Prostate gland (tissue), 2 donors: ENCODE data around the gene CDKN2AIPNL. TPM values are rescaled to one million over a fixed set of nuclear protein-coding genes. Genes with fewer than 3 reads are reported as not detected.

ENCODE experiments used
- DNase-seq: peaks from one replicate; pipeline ENCODE4 v3.0.0-alpha.2; 2019; ENCODE audit warnings: low spot score
- H3K27ac ChIP-seq, 2 donors: fragments of 200-600 bp; sonication (generic); 2 replicates each; pipeline ENCODE4 v1.5.1; 2017 to 2019
- H3K27me3 ChIP-seq: fragments of 200-600 bp; sonication (generic); replicated peaks from 2 replicates; pipeline ENCODE4 v1.5.1; 2019; ENCODE audit not compliant: insufficient read depth
- H3K36me3 ChIP-seq, 2 donors: fragments of 200-600 bp; sonication (generic); 1 replicate in 1 of 2; 2 replicates in 1 of 2; pipeline versions ENCODE4 v1.5.1 to v1.8.1; 2017 to 2019
- H3K4me1 ChIP-seq: fragments of 200-600 bp; sonication (generic); replicated peaks from 2 replicates; pipeline ENCODE4 v1.5.1; 2019
- H3K4me3 ChIP-seq, 2 donors: fragments of 200-600 bp; sonication (generic); 2 replicates each; pipeline ENCODE4 v1.5.1; 2017 to 2019
- H3K9me3 ChIP-seq: fragments of 200-600 bp; sonication (generic); 2 replicates; pipeline ENCODE4 v1.5.1; 2017
- POLR2A ChIP-seq: fragments of 450-650 bp; IDR thresholded peaks from one replicate; pipeline ENCODE4 v1.6.1; 2016; ENCODE audit warnings: antibody characterized with exemption, mild to moderate bottlenecking
- POLR2AphosphoS5 ChIP-seq: sonication (generic); formaldehyde crosslinking; IDR thresholded peaks from one replicate; pipeline ENCODE4 v1.6.1; 2017; ENCODE audit warnings: antibody characterized with exemption
- WGBS: methylation state at CpG from one replicate; pipeline ENCODE4 v1.1.5; 2018; 5-methylcytosine and 5-hydroxymethylcytosine counted together
- intact Hi-C: fragments of 100-400 bp; cut with DNase I; formaldehyde crosslinking; loops from one replicate; pipeline ENCODE4 v1.14.2; 2022
- total RNA-seq, 2 donors: library from RNA; depleted of rRNA; stranded (reverse); fragments of >200 nt; gene quantifications; one replicate each; pipeline ENCODE4 v1.1.0, GENCODE V29; 2016
- TF ChIP-seq, protein P1 (sequence below), 4 experiments: fragments of 200-600 bp in 2 of 4; fragments of 450-650 bp in 2 of 4; sonication (generic) in 2 of 4; IDR thresholded peaks; 1 replicate in 3 of 4; 2 replicates in 1 of 4; pipeline ENCODE4 v1.5.1; 2016 to 2019; ENCODE audit warnings: antibody characterized with exemption in 4 of 4, mild to moderate bottlenecking in 2 of 4, moderate library complexity in 2 of 4

The CDKN2AIPNL gene
- total RNA-seq, 2 donors from 2014 or later, result 16.8 to 41.3 TPM

DNA sequence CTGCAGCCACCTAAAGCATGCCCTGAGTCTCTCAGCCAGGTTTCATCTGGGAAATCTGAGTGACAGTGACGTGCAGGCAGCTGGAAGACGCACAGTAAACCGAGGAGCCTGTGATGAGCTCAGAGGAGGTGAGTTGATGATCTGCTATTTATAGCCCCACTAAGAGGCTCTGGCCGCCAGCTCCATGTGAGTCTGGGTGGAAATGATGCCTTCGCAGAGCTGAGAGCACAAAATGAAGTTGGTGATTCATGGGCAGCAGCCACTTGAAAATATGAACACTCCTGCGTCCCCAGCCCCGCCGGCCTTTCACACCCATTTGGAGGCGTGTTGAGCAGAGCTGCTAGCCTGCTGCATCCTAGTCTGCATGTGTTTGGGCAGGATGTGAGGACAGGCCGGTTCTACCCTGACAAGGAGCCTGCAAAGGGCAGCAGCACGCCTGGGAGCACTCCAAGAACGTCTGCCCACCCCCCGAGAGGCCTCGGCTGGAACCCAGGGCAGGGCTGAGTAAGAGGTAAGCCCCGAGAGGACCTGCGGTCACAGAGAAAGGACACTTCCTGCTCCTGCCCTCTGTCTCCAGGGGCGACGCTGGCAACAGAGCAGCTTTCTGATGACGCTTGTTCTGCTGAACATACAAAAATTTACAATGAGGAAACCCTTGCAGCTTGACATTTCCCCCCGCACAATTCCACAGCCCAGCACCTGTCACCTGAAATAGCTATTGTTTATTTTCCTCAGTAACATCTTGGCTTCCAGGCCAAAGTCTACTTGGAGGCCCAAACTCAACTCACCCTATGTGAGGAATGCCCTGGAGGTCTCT is 25.1 kb upstream of the CDKN2AIPNL start:
- peaks cover 15% of the 10 kb centered on the region for H3K4me1 ChIP-seq
- H3K4me3 ChIP-seq, result no peak overlapping the region
- WGBS, result 8% methylated on average over 20 of the region's 20 CpGs
- H3K36me3 ChIP-seq, result no peaks in the 10 kb centered on the region
- no peaks in the 10 kb centered on the region for H3K9me3 ChIP-seq
- TF ChIP-seq, protein P1, sequence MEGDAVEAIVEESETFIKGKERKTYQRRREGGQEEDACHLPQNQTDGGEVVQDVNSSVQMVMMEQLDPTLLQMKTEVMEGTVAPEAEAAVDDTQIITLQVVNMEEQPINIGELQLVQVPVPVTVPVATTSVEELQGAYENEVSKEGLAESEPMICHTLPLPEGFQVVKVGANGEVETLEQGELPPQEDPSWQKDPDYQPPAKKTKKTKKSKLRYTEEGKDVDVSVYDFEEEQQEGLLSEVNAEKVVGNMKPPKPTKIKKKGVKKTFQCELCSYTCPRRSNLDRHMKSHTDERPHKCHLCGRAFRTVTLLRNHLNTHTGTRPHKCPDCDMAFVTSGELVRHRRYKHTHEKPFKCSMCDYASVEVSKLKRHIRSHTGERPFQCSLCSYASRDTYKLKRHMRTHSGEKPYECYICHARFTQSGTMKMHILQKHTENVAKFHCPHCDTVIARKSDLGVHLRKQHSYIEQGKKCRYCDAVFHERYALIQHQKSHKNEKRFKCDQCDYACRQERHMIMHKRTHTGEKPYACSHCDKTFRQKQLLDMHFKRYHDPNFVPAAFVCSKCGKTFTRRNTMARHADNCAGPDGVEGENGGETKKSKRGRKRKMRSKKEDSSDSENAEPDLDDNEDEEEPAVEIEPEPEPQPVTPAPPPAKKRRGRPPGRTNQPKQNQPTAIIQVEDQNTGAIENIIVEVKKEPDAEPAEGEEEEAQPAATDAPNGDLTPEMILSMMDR (IDR thresholded peaks at IDR 0.05), result no peak
- TF ChIP-seq POLR2AphosphoS5, result peak; percentile 81
- DNase-seq, result peak; percentile 77
- H3K27me3 ChIP-seq, result no peaks in the 10 kb centered on the region
- intact Hi-C loops, result no loop called here
- H3K27ac ChIP-seq, result peak overlapping the region; percentile 57 to 64

DNA sequence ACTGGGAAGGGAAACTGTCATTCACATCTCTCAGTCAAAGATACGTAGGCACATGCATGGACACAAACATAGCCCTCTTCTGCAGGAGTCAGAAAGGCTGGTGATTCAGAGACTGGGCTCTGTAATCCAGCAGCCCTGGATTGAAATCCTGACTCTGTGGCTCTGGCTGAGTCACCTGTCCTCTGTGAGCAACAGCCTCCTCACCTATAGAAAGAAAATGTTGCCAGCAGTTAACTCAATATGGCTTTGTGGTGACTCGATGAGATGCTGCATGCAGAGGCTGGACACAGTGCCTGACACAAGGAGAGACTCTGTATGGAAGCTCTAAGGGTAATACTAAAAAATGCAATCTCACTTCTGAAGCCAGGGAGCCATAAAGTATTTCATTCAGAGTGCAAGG is 23.9 kb upstream of the CDKN2AIPNL start:
- H3K27me3 ChIP-seq, result no peaks in the 10 kb centered on the region
- no peak for DNase-seq
- whole genome bisulfite sequencing, result 100% methylated on average over 2 of the region's 2 CpGs
- no peaks in the 10 kb centered on the region for H3K9me3 ChIP-seq
- no peaks in the 10 kb centered on the region for H3K36me3 ChIP-seq
- no peak for TF ChIP-seq POLR2AphosphoS5
- no peak for TF ChIP-seq POLR2A
- TF ChIP-seq, protein P1 (IDR thresholded peaks at IDR 0.05), result no peak
- no peak overlapping the region for H3K4me3 ChIP-seq
- H3K27ac ChIP-seq, result no peak overlapping the region
- peaks cover 15% of the 10 kb centered on the region for H3K4me1 ChIP-seq
- intact Hi-C loops, result no loop called here

DNA sequence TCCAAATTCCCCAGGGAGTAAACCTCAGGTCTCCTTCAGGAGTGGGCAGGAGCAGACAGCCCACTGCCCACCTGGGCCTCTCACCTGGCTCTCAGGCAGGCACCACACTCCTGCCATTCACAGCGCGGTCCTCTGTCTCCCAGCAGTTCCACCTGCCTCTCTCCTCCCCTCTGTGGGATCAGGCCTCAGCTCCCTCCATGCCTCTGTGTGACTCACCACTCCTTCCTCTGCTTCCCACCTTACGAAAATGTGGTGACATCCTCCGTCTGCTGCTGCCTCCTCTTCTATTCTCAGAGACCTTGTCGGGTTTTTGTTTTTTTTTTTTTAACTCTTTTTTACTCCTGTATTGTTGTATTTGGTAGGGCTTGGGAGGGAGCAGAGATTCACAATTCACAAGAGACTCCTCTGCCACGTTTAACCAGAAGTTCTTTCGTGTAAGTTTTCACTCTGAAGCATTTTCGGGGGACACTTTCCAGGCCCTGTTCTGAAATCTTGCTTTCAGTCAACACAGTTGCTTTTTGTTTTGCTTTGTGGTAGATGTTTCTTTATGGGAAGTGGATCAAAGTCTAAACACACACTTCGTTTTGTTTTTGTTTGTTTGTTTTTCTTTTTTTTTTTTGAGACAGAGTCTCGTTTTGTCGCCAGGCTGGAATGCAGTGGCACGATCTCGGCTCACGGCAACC is 21.1 kb upstream of the CDKN2AIPNL start:
- no peaks in the 10 kb centered on the region for H3K9me3 ChIP-seq
- H3K4me3 ChIP-seq, result no peak overlapping the region
- 78% methylated on average over 14 of the region's 14 CpGs for WGBS
- intact Hi-C loops, result no loop called here
- no peaks in the 10 kb centered on the region for H3K36me3 ChIP-seq
- no peak overlapping the region for H3K27ac ChIP-seq
- H3K27me3 ChIP-seq, result no peaks in the 10 kb centered on the region
- DNase-seq, result no peak
- H3K4me1 ChIP-seq, result peaks cover 14% of the 10 kb centered on the region
- TF ChIP-seq POLR2AphosphoS5, result no peak
- TF ChIP-seq POLR2A, result no peak
- TF ChIP-seq, protein P1 (IDR thresholded peaks at IDR 0.05), result no peak

- no peak for DNase-seq
- Histone ChIP-seq H3K4me1 (peaks cover 8% of the 10 kb centered on the region), H3K4me3 (no peak overlapping the region), H3K27me3 (no peaks in the 10 kb centered on the region), H3K36me3 (no peaks in the 10 kb centered on the region), H3K27ac (no peak overlapping the region), H3K9me3 (no peaks in the 10 kb centered on the region)
- WGBS, result 89% methylated on average over 4 of the region's 4 CpGs
- TF ChIP-seq POLR2AphosphoS5, result no peak
- TF ChIP-seq POLR2A, result no peak
- TF ChIP-seq, protein P1 (IDR thresholded peaks at IDR 0.05), result no peak
- intact Hi-C loops, result no loop called here
Observed at GRCh38 chr5:134432174-134432573, 20.5 kb upstream of the CDKN2AIPNL start.
